Medulla oblongata (tissue), 1 donor: ENCODE data around the gene GNAL.

ENCODE experiments used
- DNase-seq: peaks from one replicate; pipeline ENCODE4 v3.0.0-alpha.2; 2015; ENCODE audit errors: extremely low spot score

The GNAL gene

GRCh38 chr18:11761553-11761952 is 72.5 kb downstream of the GNAL start:
- DNase-seq: no peak

GRCh38 chr18:11762429-11762828 is 73.4 kb downstream of the GNAL start:
- no peak for DNase-seq

- DNase-seq: no peak
These were observed 78.3 kb downstream of the GNAL start for GRCh38 chr18:11767329-11767728.

GRCh38 chr18:11767935-11768334 is 78.9 kb downstream of the GNAL start:
- no peak for DNase-seq

- no peak for DNase-seq
These were observed 86.5 kb downstream of the GNAL start for GRCh38 chr18:11775436-11776174.

- no peak for DNase-seq
These were observed 91.0 kb downstream of the GNAL start for GRCh38 chr18:11780042-11780441.

GRCh38 chr18:11783716-11784331 is 94.8 kb downstream of the GNAL start:
- DNase-seq: no peak

GRCh38 chr18:11784674-11785304 is 95.7 kb downstream of the GNAL start:
- DNase-seq: no peak

- DNase-seq: no peak
These were observed 96.5 kb downstream of the GNAL start for GRCh38 chr18:11785444-11786055.

GRCh38 chr18:11789716-11790510 is 100.8 kb downstream of the GNAL start:
- peak; percentile 11 for DNase-seq

- DNase-seq: no peak
These were observed 102.1 kb downstream of the GNAL start for GRCh38 chr18:11791131-11791530.

GRCh38 chr18:11792632-11793031 is 103.6 kb downstream of the GNAL start:
- DNase-seq: no peak

GRCh38 chr18:11794195-11794594 is 105.1 kb downstream of the GNAL start:
- DNase-seq: no peak

- DNase-seq: no peak
These were observed 106.9 kb downstream of the GNAL start for GRCh38 chr18:11795916-11796315.

- DNase-seq: no peak
These were observed 109.2 kb downstream of the GNAL start for GRCh38 chr18:11798271-11798670.

GRCh38 chr18:11799066-11799465 is 110.0 kb downstream of the GNAL start:
- no peak for DNase-seq

- DNase-seq: no peak
These were observed 111.7 kb downstream of the GNAL start for GRCh38 chr18:11800566-11801334.

GRCh38 chr18:11801573-11801972 is 112.5 kb downstream of the GNAL start:
- DNase-seq: no peak

- no peak for DNase-seq
These were observed 113.1 kb downstream of the GNAL start for GRCh38 chr18:11802158-11802557.

GRCh38 chr18:11802586-11802985 is 113.5 kb downstream of the GNAL start:
- DNase-seq: no peak

GRCh38 chr18:11807233-11807632 is 118.2 kb downstream of the GNAL start:
- no peak for DNase-seq
